T-helper 17 cell (primary cell): Measurements from ENCODE around the gene PERCC1. TPM values are rescaled to one million over a fixed set of nuclear protein-coding genes. Genes with fewer than 3 reads are reported as not detected.
"Not testable (repeated sequence)": the region's sequence is repeated elsewhere in the genome, so short reads cannot be mapped to it uniquely, and the experiment has no call there.

Experiments
- ATAC-seq: fragments of 150-1000 bp; cut with Tn5 transposase; 2 replicates; pipeline ENCODE4 v1.10.0; 2021; ENCODE audit warnings: mild to moderate bottlenecking, moderate library complexity
- DNase-seq, 3 donors: peaks; one replicate each; pipeline versions ENCODE4 v3.0.0 to v3.0.0-alpha.2; 2020 to 2021
- H3K9me3 ChIP-seq: one replicate; pipeline ENCODE4 v1.7.0; 2013; ENCODE audit warnings: low read length, mild to moderate bottlenecking; ENCODE audit not compliant: control insufficient read depth, poor library complexity, severe bottlenecking
- H3K27ac Mint-ChIP-seq: one replicate; pipeline ENCODE4 v1.8.0; 2022; ENCODE audit warnings: mild to moderate bottlenecking, moderate library complexity, mixed read lengths
- H3K27me3 Mint-ChIP-seq: one replicate; pipeline ENCODE4 v1.8.0; 2022; ENCODE audit warnings: mixed read lengths
- H3K36me3 Mint-ChIP-seq: one replicate; pipeline ENCODE4 v1.8.0; 2022; ENCODE audit warnings: low read depth, mixed read lengths
- H3K4me1 Mint-ChIP-seq: one replicate; pipeline ENCODE4 v1.8.0; 2022; ENCODE audit warnings: mild to moderate bottlenecking, mixed read lengths
- H3K4me3 Mint-ChIP-seq: one replicate; pipeline ENCODE4 v1.8.0; 2022; ENCODE audit warnings: mild to moderate bottlenecking, moderate library complexity, mixed read lengths
- total RNA-seq, 4 donors: library from RNA in 2 of 4; stranded (reverse) in 2 of 4; gene quantifications; one replicate each; pipeline ENCODE4 v1.2.3 and lab custom pipeline; 2022 to 2026

Gene PERCC1
- total RNA-seq, 2 donors from 2014 or later = not detected

DNA sequence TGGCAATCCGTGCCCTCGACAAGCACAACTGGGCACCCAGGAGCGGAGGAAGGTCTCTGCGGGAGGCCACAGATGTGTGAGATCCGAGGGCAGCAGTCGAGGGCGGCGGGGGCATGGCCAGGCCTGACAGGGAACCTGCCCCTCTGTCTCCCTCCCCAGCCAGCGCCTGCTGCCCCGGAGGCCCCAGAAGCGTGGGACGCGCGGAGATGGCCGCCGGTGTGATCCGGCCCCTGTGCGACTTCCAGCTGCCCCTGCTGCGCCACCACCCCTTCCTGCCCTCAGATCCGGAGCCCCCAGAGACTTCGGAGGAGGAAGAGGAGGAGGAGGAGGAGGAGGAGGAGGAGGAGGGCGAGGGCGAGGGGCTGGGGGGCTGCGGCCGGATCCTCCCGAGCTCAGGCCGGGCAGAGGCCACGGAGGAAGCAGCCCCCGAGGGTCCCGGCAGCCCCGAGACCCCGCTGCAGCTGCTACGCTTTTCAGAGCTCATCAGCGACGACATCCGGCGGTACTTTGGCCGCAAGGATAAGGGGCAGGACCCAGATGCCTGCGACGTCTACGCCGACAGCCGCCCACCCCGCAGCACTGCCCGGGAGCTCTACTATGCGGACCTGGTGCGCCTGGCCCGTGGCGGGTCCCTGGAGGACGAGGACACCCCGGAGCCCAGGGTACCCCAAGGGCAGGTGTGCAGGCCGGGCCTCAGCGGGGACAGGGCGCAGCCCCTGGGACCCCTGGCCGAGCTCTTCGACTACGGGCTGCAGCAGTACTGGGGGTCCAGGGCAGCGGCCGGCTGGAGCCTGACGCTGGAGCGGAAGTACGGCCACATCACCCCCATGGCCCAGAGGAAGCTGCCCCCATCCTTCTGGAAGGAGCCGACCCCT is 1.7 kb downstream of the PERCC1 start:
- H3K4me1 Mint-ChIP-seq = no peaks in the 10 kb centered on the region

DNA sequence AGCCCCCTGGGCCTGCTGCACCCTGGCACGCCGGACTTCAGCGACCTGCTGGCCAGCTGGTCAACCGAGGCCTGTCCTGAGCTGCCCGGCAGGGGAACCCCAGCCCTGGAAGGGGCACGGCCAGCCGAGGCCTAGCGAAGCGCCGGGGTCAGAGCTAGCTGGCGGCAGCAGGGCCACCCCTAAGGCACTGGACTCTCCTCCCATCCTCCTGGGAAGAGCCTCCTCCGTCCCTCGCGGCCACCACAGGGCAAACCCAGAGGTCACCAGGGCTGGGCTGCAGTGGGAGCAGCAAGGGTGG is 2.3 kb downstream of the PERCC1 start:
- Mint-ChIP-seq H3K4me3 (no peak overlapping the region), H3K27me3 (no peaks in the 10 kb centered on the region), H3K36me3 (no peaks in the 10 kb centered on the region), H3K4me1 (no peaks in the 10 kb centered on the region), H3K27ac (no peak overlapping the region)
- DNase-seq (no peak), ATAC-seq (no peak)
- H3K9me3 ChIP-seq = no peaks in the 10 kb centered on the region

More for the DNA sequence above, 1.7 kb downstream of the PERCC1 start:
- H3K9me3 ChIP-seq = no peaks in the 10 kb centered on the region
- ATAC-seq = no peak
- peak overlapping the region; percentile 36 for H3K4me3 Mint-ChIP-seq
- no peaks in the 10 kb centered on the region for H3K27me3 Mint-ChIP-seq
- no peak for DNase-seq
- H3K27ac Mint-ChIP-seq = no peak overlapping the region
- no peaks in the 10 kb centered on the region for H3K36me3 Mint-ChIP-seq

DNA sequence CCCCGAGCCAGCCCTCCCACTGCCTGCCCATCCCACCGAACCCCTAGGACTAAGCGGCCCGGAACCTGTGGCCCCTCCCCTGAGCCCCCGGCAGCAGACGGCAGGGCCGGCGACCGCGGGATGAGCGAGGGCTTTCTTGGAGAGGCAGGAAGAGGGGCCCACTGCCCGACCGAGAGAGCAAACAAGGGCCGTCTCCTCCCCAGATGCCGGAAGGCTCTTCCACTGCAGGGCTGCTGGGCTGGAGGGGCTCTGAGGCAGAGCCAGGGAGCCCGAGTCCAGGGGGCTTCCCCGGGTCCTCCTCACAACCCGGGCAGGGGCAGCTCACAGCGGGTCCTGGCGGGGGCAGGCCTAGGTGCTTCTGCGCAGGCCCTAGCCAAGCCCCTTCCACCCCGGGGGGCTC is 2.9 kb downstream of the PERCC1 start:
- no peaks in the 10 kb centered on the region for H3K9me3 ChIP-seq
- no peak for DNase-seq
- no peak overlapping the region for H3K4me3 Mint-ChIP-seq
- H3K27me3 Mint-ChIP-seq = no peaks in the 10 kb centered on the region
- H3K4me1 Mint-ChIP-seq = no peaks in the 10 kb centered on the region
- H3K27ac Mint-ChIP-seq = no peak overlapping the region
- ATAC-seq = no peak
- H3K36me3 Mint-ChIP-seq = no peaks in the 10 kb centered on the region

DNA sequence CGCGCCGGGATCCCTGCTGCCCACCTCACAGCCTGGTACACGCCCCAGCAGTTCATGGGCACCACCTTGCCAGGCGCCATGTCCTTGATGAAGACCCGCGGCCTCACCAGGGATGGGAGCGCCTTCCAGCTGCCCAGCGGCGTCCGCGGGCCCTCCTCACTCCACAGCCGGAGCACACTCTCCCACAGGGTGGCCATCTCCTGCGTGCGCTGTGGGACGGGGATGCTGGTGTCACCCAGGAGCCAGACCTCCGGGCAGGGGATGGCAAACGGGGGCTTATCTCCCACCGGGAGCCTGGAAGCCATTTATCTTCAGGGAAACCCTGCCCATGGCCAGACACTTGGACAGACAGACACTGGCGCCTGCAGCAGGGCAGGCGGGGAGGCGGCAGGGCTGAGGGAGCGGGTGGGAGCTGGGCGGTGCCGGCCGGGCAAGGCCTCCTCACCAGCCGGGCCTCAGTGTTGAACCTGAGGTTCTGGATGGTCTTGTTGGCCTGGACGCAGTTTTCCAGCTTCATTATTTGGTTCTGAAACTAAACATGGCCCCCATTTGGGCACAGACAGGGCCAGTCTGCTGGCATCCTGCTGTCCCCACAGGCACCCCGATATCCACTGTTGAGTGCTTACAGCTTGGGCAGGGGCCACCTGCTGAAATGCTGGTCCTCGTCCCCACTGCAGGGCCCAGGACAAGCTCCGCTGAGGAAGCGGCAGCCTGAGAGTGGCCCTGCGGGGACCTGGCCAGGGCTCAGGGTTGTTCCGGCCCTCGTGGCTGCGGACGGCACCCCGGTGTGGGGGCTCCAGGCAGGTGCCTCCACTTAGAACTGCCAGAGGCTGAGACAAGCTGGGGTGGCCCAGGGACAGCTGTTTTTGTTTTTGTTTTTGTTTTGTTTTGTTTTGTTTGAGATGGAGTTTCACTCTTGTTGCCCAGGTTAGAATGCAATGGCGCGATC is 4.0 kb downstream of the PERCC1 start:
- Mint-ChIP-seq H3K4me3 (no peak overlapping the region), H3K27me3 (no peaks in the 10 kb centered on the region), H3K27ac (no peak overlapping the region), H3K36me3 (no peaks in the 10 kb centered on the region), H3K4me1 (no peaks in the 10 kb centered on the region)
- no peak for ATAC-seq
- DNase-seq = no peak
- H3K9me3 ChIP-seq = no peaks in the 10 kb centered on the region

DNA sequence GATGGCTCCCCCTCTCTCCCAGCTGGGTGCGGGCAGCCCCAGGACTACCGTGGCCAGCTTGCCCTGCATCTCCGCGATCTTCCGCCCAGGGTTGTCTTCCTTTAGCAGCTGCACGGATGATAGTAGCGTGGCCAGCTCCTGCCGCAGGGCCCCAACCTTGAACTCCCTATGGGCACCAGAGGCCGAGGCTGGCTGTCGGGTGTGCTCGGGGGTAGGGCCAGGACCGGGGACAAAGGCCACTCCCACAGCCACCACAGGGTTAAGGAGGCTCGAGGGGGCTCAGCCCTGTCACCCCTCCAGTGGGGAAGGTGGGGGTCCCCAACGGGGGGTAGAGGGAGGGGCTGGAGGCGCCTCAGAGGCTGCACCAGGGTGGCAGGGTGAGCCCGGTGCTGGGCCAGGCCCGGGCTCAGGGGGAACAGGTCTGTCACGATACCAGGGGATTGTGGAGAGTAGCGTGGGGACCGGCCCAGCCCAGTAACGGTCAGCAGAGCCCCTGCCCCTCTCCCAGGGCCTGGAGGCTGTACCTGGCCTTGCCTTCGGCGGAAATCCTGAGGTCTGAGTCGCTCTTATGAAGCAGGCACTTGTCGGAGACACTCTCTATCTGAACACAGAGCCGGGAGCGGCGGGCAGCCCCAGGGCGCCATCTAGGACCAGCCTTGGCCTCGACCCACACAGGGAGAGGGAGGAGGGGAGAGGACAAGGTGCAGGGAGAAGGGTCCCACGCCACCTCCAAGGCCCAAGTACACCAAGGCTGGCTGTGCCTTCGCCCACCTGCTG is 5.2 kb downstream of the PERCC1 start:
- Mint-ChIP-seq H3K4me3 (no peak overlapping the region), H3K27ac (no peak overlapping the region), H3K4me1 (no peaks in the 10 kb centered on the region), H3K27me3 (no peaks in the 10 kb centered on the region), H3K36me3 (no peaks in the 10 kb centered on the region)
- no peaks in the 10 kb centered on the region for H3K9me3 ChIP-seq
- ATAC-seq (no peak), DNase-seq (no peak)

DNA sequence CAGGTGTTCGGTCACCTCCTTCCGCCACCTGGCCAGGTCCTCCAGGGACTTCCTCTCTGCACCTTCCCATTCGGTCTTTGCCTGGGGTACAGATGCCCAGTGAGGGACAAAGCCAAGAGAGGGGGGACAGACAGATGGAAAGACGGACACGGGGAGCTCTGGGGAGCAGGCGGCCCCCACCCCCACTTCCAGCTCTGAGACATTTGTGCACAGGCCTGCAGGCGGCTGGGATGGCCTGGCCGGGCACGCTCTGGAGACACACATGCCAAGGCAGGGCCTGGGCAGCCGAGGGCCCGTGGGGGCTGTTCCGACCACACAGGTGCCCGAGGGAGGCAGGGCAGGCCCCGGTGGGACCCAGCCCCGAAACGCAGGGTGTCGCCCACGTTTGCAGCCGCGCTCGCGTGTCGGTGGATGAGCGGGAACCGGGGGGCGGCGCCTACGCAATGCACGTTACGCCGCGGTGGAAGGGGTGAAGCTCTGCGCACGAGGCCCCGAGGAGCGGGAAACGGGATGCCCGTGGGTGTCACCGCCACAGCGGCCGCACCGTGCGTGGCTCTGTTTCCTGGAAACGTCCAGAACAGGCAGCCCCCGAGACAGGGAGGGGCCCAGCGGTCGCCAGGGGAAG is 6.0 kb downstream of the PERCC1 start:
- ATAC-seq = no peak

DNA sequence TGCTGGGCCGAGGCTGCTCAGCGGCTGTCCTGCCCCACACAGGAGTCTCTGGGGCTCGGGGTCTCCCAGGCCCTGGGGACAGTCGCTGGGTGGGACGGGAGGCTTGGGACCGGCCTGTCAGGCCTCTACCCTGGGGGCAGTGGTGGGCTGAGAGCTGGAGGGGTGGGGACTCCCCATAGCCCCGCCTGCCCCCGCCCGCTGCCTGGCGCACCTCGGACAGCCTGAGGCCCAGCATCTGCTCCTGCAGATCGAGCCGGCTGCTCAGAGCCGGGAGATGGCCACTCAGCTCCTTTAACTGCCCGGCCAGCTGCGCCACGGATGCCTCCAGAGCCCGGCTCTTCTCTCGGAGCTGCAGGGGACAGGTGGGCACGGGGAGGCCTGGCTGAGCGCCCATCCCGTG is 6.7 kb downstream of the PERCC1 start:
- no peak overlapping the region for H3K4me3 Mint-ChIP-seq
- no peak for DNase-seq
- H3K4me1 Mint-ChIP-seq = no peaks in the 10 kb centered on the region
- no peaks in the 10 kb centered on the region for H3K9me3 ChIP-seq
- ATAC-seq = no peak
- no peak overlapping the region for H3K27ac Mint-ChIP-seq
- no peaks in the 10 kb centered on the region for H3K36me3 Mint-ChIP-seq
- no peaks in the 10 kb centered on the region for H3K27me3 Mint-ChIP-seq

More for the DNA sequence above, 6.0 kb downstream of the PERCC1 start:
- H3K36me3 Mint-ChIP-seq = no peaks in the 10 kb centered on the region
- H3K9me3 ChIP-seq = no peaks in the 10 kb centered on the region
- H3K4me3 Mint-ChIP-seq = no peak overlapping the region
- no peak overlapping the region for H3K27ac Mint-ChIP-seq
- DNase-seq = no peak
- H3K27me3 Mint-ChIP-seq = no peaks in the 10 kb centered on the region
- no peaks in the 10 kb centered on the region for H3K4me1 Mint-ChIP-seq

DNA sequence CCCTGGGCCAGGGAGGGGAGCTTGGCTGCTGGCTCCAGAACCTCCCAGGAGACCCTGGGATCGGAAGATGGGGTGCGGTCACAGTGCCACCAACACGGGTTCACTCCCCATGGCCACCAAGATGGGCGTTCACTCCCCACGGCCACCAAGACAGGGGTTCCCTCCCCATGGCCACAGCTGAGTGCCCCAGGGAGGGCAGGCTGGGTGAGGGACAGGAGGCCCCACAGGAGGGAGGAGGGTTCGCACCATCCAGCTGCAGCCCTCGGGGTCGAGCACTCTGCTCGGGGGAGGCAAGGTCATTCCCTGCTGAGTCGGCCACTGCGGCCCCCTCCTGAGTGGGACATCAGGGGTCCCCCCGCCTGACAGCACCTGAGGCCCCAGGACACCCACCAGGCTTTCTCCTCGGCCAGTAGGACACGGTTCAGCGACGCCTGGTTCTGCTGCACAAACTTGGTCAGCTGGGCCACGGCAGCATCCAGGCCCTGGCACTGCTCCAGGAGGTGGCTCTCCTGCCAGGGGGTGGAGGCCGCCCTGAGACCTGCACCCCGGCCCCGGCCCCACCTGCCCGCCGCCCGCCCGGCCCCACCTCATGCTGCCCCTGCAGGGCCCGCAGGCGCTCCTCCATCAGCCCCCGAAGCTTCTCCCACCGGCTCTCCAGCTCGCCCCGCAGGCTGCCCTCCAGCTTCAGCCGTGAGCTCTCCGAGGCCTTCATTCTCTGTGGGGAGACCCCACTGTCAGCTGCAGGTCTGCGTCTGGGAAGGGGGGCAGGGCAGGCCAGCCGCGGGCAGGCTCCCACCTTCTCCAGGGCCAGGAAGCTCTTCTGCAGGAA is 7.6 kb downstream of the PERCC1 start:
- no peaks in the 10 kb centered on the region for H3K36me3 Mint-ChIP-seq
- H3K4me3 Mint-ChIP-seq = no peak overlapping the region
- DNase-seq (no peak), ATAC-seq (no peak)
- H3K27ac Mint-ChIP-seq = no peak overlapping the region
- no peaks in the 10 kb centered on the region for H3K27me3 Mint-ChIP-seq
- no peaks in the 10 kb centered on the region for H3K4me1 Mint-ChIP-seq
- H3K9me3 ChIP-seq = no peaks in the 10 kb centered on the region

DNA sequence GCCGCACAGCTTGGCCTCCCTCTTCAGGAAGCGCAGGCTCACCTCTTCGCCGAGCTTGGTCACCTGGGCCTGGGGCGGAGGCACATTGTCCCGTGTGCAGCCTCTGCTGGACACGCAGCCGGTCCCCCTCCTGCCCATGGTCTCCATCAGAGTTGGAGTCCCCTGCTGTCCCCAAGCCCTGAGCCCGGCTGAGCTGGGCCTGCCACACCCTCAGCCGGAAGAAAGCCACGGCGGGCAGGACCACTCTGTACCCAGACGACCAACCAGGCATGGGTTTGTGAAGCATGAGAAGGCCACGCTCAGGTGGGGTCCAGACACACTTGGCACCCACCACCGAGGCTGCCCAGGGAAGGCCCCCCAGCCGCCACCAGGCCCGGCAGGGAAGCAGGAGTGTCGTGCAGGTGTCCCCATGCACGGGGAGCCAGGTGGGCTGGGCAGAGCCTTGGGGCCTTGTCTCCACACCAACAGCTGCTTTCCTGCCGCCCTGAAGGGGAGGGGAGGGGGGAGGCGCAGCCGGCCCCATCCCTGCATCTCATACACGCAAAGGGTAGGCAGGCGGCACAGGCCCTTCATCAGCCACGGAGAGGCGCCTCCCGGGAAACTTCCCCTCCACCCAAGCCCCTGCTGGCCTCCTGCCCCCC is 8.3 kb downstream of the PERCC1 start:
- Mint-ChIP-seq H3K27me3 (no peaks in the 10 kb centered on the region), H3K4me1 (no peaks in the 10 kb centered on the region), H3K27ac (no peak overlapping the region), H3K4me3 (no peak overlapping the region), H3K36me3 (no peaks in the 10 kb centered on the region)
- DNase-seq (no peak), ATAC-seq (no peak)
- no peaks in the 10 kb centered on the region for H3K9me3 ChIP-seq

DNA sequence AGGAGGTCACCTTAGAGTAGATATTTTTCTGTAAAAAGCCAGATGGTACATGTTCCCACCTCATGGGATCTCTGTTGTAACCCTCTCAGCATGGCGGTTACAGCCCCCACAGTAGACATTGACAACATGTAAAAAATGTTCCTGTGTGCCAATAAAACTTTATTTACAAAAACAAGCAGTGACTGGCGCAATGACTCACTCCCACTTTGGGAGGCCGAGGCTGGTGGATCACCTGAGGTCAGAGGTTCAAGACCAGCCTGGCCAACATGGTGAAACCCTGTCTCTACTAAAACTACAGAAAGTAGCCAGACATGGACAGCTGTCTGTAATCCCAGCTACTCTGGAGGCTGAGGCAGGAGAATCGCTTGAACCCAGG is 8.8 kb downstream of the PERCC1 start:
- not testable (repeated sequence) for H3K4me3 Mint-ChIP-seq, H3K36me3 Mint-ChIP-seq, H3K27ac Mint-ChIP-seq, ATAC-seq, DNase-seq, H3K27me3 Mint-ChIP-seq, H3K4me1 Mint-ChIP-seq, H3K9me3 ChIP-seq

DNA sequence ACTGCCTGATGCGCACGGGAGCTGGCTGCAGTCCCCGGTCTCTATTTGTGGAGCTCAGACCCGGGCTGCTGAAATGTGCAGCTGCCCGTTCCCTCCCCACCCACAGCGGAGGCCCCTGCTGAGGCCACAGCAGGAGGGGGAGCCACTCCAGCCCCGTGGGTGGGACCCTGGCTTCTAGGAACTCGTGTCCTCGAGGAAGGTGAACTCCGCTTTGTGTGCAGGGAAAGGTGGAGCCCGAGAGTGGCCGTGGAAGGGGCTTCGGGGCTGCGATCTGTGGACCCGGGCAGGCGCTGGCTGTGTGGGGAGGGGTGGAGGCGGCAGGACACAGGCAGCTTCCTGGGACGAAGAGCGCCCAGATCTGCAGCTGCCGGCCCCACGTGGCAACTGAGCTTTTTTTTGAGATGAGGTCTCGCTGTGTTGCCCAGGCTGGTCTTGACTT is 10.5 kb downstream of the PERCC1 start:
- ATAC-seq = no peak

DNA sequence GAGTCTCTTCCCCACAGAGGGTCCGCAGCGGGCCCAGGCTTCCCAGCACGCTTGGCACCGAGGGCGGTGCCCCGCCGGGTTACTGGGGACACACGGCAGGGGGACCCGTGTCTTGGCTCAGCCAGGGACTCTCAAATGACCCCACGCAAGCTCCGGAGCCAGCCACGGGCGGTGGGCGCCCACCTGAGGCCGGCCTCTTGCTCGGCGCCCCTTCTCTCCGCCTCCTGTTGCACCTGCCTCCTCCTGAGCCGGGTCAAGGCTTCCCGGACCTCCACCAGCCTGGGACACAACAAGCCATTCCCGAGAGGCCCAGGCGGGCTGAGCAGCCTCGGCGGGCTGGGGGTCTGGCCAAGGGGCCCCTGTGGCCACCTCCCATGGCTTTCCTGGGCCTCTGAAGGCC is 11.8 kb downstream of the PERCC1 start:
- no peaks in the 10 kb centered on the region for H3K9me3 ChIP-seq
- Mint-ChIP-seq H3K4me1 (no peaks in the 10 kb centered on the region), H3K4me3 (no peak overlapping the region), H3K27me3 (no peaks in the 10 kb centered on the region), H3K27ac (no peak overlapping the region), H3K36me3 (no peaks in the 10 kb centered on the region)
- DNase-seq = no peak
- ATAC-seq = no peak

More for the DNA sequence above, 10.5 kb downstream of the PERCC1 start:
- no peak overlapping the region for H3K27ac Mint-ChIP-seq
- no peak overlapping the region for H3K4me3 Mint-ChIP-seq
- H3K36me3 Mint-ChIP-seq = no peaks in the 10 kb centered on the region
- no peaks in the 10 kb centered on the region for H3K27me3 Mint-ChIP-seq
- H3K4me1 Mint-ChIP-seq = no peaks in the 10 kb centered on the region
- DNase-seq = no peak
- no peaks in the 10 kb centered on the region for H3K9me3 ChIP-seq
